GM12891 (cell line): ENCODE measurements around the gene ZNF808. TPM values are rescaled to one million over a fixed set of nuclear protein-coding genes. Genes with fewer than 3 reads are reported as not detected.
"Not testable (repeated sequence)": the region's sequence is repeated elsewhere in the genome, so short reads cannot be mapped to it uniquely, and the experiment has no call there.

Experiments used
- DNase-seq: peaks from one replicate; pipeline ENCODE4 v3.0.0; 2011; ENCODE audit warnings: low spot score; ENCODE audit not compliant: insufficient read length
- FAIRE-seq: peaks from 2 replicates; lab custom pipeline; 2011; peaks lifted over from hg19 to GRCh38; lab: Jason Lieb, UNC
- PAX5 ChIP-seq: IDR thresholded peaks from 2 replicates; pipeline ENCODE4 v1.6.1; 2011; ENCODE audit warnings: low read length, moderate library complexity, mild to moderate bottlenecking; ENCODE audit not compliant: insufficient read depth, severe bottlenecking
- POLR2A ChIP-seq: IDR thresholded peaks from 2 replicates; pipeline ENCODE4 v1.6.1; 2011; ENCODE audit warnings: low read depth, low read length, control low read depth
- POLR2AphosphoS5 ChIP-seq: IDR thresholded peaks from 2 replicates; pipeline ENCODE4 v1.6.1; 2011; ENCODE audit warnings: low read depth, low read length, control low read depth
- POU2F2 ChIP-seq: IDR thresholded peaks from 2 replicates; pipeline ENCODE4 v1.6.1; 2011; ENCODE audit warnings: low read depth, mild to moderate bottlenecking, control low read depth, low read length, moderate library complexity
- SPI1 ChIP-seq: IDR thresholded peaks from 2 replicates; pipeline ENCODE4 v1.6.1; 2011; ENCODE audit warnings: low read depth, low read length, control low read depth
- TAF1 ChIP-seq: IDR thresholded peaks from 2 replicates; pipeline ENCODE4 v1.6.1; 2011; ENCODE audit warnings: low read depth, low read length, control low read depth
- polyA plus RNA-seq: library from polyadenylated mRNA; unstranded; fragments of >200 nt; gene quantifications from one replicate; pipeline ENCODE4 v1.2.1, GENCODE V29; 2012; ENCODE audit warnings: low read depth, missing spikeins, inconsistent platforms; ENCODE audit not compliant: missing spikeins

Gene ZNF808
- polyA plus RNA-seq, result 3.7 TPM

DNA sequence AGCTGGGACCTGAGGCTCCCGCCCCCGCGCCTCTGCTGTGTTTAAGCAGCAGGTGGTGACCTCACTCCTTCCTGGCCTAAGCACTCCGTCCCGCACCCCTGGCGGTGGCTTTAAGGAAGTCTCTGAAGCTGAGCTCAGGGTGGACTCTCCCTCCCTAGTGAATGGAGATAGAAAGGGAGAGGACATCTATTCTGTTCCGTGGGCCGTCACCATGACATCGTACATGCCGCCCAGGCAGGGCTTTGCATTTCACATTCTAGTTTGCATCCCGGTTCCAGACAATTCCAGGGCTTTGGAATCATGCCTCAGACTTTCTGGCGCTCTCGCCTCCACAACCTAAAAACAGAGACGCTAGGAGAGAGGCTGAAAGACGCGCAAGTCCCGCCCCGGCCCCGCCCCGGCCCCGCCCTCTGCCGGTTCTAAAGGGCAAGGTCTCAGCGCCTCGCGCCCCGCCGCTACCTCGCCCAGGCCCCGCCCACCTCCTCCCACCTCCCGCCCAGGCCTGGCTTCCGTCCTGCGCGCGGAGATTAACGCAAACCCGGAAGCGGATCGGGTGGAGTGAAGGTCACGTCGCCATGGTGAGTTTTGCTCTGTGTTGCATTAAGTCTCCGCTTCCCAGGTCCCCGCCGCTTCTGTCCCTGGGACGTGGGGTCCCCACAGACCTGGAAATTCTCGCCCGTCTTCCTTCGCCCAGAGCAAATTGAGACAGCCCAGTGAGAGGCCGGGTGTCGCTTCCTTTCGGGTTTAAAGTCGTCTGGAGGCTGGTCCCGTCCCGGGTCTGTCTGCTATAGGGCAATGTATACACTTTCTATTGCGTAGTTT, at the start of gene ZNF808:
Gene ZNF808, plus strand, starts transcription at position 535 of the 822 bp plus-strand sequence. CDS start 15,617 bp downstream, outside the sequence.
- peak; percentile 90 for FAIRE-seq
- DNase-seq, result peak; percentile 82
- TF ChIP-seq POLR2AphosphoS5, result peak; percentile 60
- TF ChIP-seq SPI1, result peak; percentile 58; the same call in 1 of the 2 replicates
- TF ChIP-seq TAF1, result peak; percentile 63
- no peak for TF ChIP-seq PAX5
- peak; percentile 74 for TF ChIP-seq POLR2A
- TF ChIP-seq POU2F2, result peak; percentile 60; the same call in 1 of the 2 replicates

DNA sequence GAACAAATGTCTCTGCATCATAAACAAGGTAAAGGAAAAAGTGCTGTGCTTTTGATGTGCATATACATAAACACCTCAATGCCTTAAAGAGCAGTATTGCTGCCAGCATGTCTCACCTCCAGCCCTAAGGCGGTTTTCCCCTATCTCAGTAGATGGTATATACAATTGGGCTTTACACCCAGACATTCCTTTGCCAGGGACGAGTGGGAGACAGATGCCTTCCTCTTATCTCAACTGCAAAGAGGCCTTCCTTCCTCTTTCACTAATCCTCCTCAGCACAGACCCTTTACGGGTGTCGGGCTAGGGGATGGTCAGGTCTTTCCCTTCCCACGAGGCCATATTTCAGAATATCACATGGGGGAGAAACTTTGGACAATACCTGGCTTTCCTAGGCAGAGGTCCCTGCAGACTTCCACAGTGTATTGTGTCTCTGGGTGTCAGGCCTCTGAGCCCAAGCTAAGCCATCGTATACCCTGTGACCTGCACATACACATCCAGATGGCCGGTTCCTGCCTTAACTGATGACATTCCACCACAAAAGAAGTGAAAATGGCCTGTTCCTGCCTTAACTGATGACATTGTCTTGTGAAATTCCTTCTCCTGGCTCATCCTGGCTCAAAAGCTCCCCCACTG, 43.2 kb upstream of the ZNF808 start:
- FAIRE-seq, DNase-seq: not testable (repeated sequence)

DNA sequence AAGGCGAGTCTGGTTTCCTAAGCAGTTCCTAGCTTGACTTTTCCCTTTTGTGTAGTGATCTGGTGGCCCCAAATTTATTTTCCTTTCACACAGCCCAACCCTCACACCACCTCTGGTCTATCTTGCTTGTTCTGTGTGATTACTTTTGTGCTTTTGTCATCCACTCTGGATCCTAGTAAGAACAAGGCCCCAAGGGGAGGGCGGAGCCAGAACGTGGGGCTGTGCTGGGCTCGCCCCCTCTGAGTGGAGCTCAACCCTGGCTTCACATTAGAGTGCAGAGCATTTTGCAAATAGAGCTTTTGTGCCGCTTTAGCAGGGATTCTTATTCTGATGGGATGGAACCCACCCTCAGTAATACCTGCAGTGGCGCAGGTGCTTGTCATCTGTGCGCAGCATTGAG, 42.4 kb upstream of the ZNF808 start:
- not testable (repeated sequence) for FAIRE-seq, DNase-seq

DNA sequence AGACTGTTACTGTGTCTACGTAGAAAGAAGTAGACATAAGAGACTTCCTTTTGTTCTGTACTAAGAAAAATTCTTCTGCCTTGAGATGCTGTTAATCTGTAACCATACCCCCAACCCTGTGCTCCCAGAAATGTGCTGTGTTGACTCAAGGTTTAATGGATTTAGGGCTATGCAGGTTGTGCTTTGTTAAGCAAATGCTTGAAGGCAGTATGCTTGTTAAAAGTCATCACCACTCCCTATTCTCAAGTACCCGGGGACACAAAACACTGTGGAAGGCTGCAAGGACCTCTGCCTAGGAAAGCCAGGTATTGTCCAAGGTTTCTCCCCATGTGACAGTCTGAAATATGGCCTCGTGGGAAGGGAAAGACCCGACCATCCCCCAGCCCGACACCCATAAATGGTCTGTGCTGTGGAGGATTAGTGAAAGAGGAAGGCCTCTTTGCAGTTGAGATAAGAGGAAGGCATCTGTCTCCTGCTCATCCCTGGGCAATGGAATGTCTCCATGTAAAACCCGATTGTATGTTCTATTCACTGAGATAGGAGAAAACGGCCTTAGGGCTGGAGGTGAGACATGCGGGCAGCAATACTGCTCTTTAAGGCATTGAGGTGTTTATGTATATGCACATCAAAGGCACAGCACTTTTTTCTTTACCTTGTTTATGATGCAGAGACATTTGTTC, 41.8 kb upstream of the ZNF808 start:
- FAIRE-seq, DNase-seq: not testable (repeated sequence)

DNA sequence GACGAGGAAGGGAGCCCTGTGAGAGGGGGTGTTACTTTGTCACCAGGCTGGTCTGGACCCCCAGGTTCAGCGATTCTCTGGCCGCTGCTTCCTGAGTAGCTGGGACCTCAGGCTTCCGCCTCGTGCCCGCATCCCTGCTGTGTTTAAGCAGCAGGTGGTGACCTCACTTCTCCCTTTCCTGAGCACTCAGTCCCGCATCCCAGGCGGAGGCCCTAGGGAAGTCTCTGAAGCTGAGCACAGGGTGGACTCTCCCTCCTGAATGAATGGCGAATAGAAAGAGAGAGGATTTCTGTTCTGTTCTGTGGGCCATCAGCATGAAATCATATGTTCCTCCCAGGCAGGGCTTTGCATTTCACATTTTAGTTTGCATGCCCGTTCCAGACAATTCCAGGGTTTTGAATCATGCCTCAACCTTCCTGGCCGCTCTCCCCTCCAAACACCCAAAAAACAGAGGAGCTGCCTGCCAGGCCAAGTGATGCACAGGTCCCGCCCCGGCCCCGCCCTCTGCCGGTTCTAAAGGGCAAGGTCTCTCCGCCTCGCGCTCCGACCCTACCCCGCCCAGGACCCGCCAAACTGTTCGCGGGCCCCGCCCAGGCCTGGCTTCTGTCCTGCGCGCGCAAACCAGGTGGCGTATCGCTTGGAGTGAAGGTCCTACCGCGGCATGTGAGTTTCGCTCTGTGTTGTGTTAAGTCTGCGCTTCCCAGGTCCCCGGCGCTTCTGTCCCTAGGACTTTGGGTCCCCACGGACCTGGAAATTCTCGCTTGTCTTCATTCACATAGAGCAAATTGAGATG, 35.1 kb upstream of the ZNF808 start:
- no peak for FAIRE-seq
- no peak for DNase-seq
- TF ChIP-seq POLR2A, result no peak
- no peak for TF ChIP-seq TAF1
- no peak for TF ChIP-seq POLR2AphosphoS5
- TF ChIP-seq PAX5, result no peak
- no peak for TF ChIP-seq SPI1

DNA sequence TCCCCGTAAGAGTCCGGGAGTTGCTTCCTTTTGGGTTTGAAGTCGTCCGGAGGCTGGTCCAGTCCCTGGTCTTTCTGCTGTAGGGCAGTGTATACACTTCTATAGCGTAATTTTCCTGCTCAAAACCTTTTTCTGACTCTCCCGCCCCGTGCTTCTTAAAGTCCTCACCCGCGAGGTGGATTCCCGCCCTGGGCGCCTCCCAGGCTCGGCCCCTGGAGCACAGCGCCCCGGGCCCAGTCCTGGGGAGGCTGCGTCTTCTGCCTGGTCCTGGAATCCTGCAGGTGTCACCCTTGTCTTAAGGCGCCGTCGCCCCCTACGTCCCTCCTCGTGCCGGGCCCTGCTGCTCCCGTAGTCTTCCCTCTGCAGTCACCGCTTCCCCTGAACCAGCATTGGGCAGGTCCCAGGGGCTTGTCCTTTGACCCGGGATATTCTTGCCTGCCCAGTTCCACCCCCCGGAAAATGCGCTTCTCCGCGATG, 34.4 kb upstream of the ZNF808 start:
- DNase-seq, result no peak
- TF ChIP-seq POLR2AphosphoS5 (no peak), TAF1 (no peak), POLR2A (no peak), POU2F2 (no peak), SPI1 (no peak), PAX5 (no peak)
- FAIRE-seq, result no peak

DNA sequence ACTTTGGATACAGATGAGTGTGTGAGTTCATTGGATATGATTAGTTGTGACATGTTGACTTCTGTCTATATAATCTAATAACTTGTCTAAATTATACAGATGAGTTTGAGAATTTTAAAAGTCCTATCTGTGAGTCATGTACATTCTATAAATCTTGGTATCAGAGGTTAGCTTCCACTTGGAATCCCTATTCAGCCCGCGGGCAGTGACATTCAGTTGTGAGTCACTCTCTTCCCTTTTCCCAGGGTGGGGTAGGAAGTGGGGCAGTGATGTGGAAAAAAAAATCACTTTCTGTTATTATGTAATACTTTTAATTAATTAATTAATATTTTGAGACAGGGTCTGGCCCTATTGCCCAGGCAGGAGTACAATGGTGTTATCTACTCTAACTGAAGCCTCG, 33.0 kb upstream of the ZNF808 start:
- no peak for TF ChIP-seq POLR2A
- no peak for TF ChIP-seq POLR2AphosphoS5
- TF ChIP-seq TAF1, result no peak
- TF ChIP-seq PAX5, result no peak
- no peak for TF ChIP-seq POU2F2
- TF ChIP-seq SPI1, result no peak
- no peak for FAIRE-seq
- no peak for DNase-seq

DNA sequence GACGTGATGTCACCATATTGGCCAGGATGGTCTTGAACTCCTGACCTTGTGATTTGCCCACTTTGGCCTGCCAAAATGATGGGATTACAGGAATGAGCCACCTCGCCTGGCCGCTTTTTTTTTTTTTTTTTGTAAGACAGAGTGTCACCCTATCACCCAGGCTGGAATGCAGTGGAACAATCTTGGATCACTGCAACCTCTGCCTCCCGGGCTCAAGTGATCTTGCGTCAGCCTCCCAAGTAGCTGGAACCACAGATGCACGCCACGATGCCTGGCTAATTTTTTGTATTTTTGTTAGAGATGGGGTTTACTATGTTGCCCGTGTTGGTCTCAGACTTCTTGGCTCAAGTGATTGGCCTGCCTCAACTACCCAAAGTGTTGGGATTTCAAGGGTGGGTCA, 28.9 kb upstream of the ZNF808 start:
- TF ChIP-seq POLR2A (no peak), SPI1 (no peak), POLR2AphosphoS5 (no peak), POU2F2 (no peak), PAX5 (no peak), TAF1 (no peak)
- DNase-seq (no peak), FAIRE-seq (no peak)

DNA sequence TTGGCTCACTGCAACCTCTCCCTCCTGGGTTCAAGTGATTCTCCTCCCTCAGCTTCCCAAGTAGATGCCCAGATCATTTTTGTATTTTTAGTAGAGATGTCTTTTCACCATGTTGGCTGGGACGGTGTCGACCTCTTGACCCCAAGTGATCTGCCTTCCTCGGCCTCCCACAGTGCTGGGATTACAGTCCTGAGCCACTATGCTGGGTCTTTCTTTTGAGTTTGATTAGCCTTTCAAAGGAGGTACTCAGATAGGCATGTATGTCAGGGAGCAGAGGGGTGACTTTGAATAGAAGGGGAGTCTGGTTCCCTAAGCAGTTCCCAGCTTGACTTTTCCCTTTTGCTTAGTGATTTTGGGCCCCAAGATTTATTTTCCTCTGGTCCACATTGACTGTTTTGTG, 27.0 kb upstream of the ZNF808 start:
- not testable (repeated sequence) for FAIRE-seq, DNase-seq

DNA sequence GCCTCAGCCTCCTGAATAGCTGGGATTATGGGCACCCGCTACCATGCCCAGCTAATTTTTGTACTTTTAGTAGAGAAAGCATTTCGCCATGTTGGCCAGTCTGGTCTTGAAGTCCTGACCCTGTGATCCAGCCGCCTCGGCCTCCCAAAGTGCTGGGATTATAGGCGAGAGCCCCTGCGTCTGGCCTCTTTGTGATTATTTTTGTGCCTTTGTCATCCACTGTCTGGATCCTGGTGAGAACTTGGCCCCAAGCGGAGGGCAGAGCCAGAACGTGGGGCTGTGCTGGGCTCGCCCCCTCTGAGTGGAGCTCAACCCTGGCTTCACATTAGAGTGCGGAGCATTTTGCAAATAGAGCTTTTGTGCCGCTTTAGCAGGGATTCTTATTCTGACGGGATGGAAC, 26.5 kb upstream of the ZNF808 start:
- not testable (repeated sequence) for DNase-seq, FAIRE-seq

DNA sequence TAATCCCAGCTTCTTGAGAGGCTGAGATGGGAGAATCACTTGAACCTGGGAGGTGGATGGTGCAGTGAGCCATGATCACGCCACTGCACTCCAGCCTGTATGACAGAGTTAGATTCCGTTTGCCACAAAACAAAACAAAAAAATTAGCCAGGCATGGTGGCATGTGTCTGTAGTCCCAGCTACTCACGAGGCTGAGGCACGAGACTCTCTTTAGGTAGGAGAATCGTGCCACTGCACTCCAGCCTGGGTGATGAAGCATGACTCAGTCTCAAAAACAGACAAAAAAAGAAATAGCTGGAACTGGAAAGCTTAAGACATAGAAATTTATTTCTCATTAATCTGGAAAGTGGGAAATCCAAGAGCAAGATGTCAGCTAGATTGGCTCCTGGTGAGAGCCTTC, 20.2 kb upstream of the ZNF808 start:
- FAIRE-seq, result no peak
- TF ChIP-seq SPI1 (no peak), PAX5 (no peak), POLR2A (no peak)
- DNase-seq, result no peak
